Measurements from ENCODE around the gene ADARB2.

Gene ADARB2

DNA sequence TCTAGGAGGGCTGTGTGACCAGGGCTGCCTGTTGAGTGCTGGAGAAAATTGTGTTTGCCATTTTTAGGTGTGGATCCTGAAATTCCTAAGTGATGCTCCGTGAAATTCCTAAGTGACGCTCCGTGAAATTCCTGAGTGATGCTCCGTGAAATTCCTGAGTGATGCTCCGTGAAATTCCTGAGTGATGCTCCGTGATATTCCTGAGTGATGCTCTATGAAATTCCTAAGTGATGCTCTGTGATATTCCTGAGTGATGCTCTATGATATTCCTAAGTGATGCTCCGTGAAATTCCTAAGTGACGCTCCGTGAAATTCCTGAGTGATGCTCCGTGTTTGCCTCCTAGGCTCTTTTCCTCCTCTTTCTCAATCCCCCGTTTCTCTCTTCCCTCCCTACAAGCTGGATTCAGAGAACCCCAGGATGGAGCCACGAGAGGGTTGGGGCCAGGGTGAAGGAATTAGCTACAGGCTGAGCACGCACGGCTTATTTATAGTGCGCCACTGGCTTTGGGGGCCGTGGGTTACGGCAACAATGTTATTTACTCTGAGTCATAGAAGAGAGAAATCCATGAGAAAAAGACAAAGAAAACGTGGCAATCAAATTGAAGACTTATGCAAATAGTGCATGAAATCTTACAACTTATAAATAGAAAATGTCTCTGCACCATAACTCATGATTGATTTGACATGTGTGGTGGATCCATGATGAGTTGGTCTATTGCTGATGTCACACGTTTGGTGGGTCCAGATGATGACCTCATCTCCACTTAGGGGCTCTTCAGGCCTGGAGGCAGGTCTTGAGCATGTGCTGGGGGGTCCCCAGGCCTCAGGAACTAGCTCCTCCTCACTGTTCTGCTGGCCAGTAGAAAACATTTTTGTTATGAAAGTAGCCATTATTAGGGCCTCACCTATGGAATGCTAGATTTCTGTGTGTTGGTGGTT, 456.6 kb downstream of the ADARB2 start:
- DNase-seq (ENCODE audit: extremely low spot score), result no peak
- ChIA-PET CTCF (no interaction called here), POLR2A (no interaction called here)
- TF ChIP-seq, protein P1, sequence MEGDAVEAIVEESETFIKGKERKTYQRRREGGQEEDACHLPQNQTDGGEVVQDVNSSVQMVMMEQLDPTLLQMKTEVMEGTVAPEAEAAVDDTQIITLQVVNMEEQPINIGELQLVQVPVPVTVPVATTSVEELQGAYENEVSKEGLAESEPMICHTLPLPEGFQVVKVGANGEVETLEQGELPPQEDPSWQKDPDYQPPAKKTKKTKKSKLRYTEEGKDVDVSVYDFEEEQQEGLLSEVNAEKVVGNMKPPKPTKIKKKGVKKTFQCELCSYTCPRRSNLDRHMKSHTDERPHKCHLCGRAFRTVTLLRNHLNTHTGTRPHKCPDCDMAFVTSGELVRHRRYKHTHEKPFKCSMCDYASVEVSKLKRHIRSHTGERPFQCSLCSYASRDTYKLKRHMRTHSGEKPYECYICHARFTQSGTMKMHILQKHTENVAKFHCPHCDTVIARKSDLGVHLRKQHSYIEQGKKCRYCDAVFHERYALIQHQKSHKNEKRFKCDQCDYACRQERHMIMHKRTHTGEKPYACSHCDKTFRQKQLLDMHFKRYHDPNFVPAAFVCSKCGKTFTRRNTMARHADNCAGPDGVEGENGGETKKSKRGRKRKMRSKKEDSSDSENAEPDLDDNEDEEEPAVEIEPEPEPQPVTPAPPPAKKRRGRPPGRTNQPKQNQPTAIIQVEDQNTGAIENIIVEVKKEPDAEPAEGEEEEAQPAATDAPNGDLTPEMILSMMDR (IDR thresholded peaks at IDR 0.05; ENCODE audit: control extremely low read depth, extremely low read depth, low read depth, missing control alignments), result no peak

DNA sequence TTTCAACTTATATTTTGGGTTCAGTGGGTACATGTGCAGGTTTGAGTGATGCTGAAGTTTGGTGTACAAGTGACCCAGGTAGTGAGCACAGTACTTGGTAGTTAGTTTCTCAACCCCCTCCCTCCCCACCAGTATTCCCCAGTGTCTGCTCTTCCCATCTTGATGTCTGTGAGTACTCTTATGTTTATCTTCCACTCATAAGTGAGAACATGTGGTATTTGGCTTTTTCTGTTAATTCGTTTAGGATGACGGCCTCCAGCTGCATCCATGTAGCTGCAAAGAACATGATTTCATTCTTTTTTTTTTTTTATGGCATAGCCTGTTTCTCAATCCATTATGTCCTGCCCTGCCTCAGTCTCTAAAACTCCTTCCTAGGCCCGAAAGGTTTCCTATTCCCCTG, 459.0 kb downstream of the ADARB2 start:
- TF ChIP-seq, protein P1 (IDR thresholded peaks at IDR 0.05; ENCODE audit: control extremely low read depth, extremely low read depth, low read depth, missing control alignments), result no peak
- DNase-seq (ENCODE audit: extremely low spot score), result no peak
- ChIA-PET POLR2A (no interaction called here), CTCF (no interaction called here)

DNA sequence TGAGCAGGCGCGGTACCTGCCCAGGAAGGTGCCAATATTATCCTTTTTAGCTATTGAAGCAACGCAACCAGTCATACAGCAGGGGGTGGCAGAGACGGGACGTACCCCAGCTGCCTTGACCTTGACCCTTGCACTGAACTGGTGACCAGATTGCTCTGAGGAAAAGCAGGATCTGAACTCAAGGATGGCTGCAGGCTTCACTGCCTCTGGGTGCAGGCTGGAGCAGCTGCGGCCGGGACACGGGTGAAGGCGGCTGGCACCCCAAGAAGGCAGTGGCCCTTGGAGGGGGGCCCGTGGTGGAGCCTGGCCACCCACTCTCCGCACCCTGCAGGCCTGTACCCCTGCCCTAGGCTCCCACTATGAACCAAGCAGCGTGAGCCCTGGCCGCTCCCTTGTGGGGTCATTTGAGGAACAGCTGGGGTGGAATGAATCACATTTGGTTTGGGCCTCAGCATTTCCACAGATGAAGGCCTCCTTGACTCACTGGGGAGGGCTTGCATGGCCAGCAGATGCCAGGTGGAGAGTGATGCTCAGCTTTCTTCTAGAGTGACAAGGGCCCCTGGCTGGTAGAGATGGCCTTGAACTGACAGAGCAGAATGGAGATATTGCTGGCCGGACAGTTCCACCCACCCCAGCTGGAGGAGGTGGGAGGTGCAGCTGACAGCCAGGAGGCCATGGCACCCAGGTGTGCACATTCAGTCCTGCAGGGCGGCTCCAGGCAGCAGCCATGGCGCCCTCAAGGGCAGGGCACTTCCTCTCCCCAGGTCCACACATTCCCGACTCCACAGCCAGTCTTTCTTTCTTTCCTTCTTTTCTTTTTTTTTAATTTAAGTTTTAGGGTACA, 462.4 kb downstream of the ADARB2 start:
- POLR2A ChIA-PET, result no interaction called here
- TF ChIP-seq, protein P1 (IDR thresholded peaks at IDR 0.05; ENCODE audit: control extremely low read depth, extremely low read depth, low read depth, missing control alignments), result no peak
- DNase-seq (ENCODE audit: extremely low spot score), result no peak
- CTCF ChIA-PET, result no interaction called here

DNA sequence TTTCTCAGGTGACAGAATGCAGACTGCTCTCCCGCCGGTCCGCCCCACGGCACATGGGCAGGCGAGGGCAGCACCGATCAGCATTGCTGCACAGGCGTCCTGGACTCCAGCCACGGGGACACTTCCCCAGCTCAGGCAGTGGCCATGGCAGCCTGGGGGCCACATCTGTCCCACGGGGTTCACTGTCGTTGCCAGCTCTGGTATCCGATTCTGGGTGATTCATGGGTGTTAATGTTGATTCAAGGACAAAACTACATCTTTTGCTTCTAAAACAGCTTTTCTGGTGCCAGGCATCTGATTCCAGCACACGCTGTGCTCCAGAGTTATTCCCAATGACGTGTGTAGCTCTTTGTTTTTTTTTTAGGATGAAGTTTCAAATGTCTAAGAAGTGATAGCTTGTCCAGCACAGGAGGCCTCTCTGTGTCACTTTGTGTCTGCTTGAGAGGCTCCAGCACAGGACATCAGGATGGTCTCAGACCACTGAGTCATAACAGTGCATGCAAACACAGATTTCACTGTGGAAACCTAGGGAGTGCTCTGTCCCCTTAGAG, 463.1 kb downstream of the ADARB2 start:
- no peak for DNase-seq (ENCODE audit: extremely low spot score)
- ChIA-PET CTCF (no interaction called here), POLR2A (no interaction called here)
- TF ChIP-seq, protein P1 (IDR thresholded peaks at IDR 0.05; ENCODE audit: control extremely low read depth, extremely low read depth, low read depth, missing control alignments), result no peak

DNA sequence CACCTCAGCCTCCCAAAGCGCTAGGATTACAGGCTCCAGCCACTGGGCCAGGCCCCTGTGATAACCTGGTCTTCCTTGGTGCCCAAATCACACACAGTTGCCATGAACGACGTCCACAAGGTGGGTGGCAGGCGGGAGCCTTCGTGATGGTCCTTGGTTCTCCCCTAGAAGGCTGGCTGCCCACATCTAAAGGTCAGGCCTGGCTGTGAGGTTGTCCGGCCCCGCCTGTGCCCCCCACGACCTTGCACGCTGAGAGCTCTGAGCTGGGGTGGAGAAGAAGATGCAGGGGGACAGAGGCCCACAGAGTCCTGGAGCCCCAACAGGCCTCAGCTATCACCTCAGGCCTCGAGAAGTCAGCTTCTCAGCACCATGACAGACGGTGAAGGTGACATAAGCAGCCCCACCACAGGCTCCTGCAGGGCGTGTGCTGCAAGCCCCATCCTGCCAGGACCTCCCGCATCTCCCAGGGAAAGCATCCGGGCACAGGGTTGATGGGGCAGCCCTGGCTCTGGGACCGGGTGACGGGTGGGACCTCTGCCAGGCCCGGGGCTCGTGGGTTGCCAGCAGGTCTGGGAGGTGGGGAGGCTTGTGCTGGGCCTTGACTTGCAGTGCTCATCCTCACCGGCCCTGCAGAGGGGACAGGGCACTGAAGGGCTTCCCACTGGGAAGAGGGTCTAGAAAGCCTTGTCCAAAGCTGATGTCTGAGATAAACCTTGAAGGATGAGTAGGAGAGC, 463.8 kb downstream of the ADARB2 start:
- DNase-seq (ENCODE audit: extremely low spot score), result no peak
- ChIA-PET CTCF (no interaction called here), POLR2A (no interaction called here)
- TF ChIP-seq, protein P1 (IDR thresholded peaks at IDR 0.05; ENCODE audit: control extremely low read depth, extremely low read depth, low read depth, missing control alignments), result no peak

DNA sequence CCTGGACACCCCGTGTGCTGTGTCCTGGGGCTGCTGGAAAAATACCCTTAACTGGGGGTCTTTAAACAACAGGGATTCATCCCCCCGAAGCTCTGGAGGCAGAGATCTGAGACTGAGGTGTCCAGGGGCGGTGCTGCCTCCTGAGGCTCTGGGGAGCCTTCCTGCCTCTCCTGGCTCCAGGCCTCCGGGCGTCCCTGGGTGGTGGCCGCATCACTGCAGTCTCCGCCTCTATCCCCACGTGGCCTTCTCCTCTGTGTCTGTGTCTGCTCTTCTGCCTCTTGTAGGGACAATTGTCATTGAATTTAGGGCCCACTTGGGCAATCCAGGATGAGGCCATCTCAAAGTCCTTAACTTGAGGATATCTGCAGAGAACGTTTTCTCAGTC, 464.6 kb downstream of the ADARB2 start:
- DNase-seq (ENCODE audit: extremely low spot score), result no peak
- ChIA-PET POLR2A (no interaction called here), CTCF (no interaction called here)
- TF ChIP-seq, protein P1 (IDR thresholded peaks at IDR 0.05; ENCODE audit: control extremely low read depth, extremely low read depth, low read depth, missing control alignments), result no peak

Measured in GM10248 (cell line).